Measurements from ENCODE around the gene OR4D10. TPM values are rescaled to one million over a fixed set of nuclear protein-coding genes. Genes with fewer than 3 reads are reported as not detected.
"Not testable (repeated sequence)": the region's sequence is repeated elsewhere in the genome, so short reads cannot be mapped to it uniquely, and the experiment has no call there.

Gene OR4D10
- total RNA-seq, 2 donors from 2014 or later, result not detected

GRCh38 chr11:59510941-59511589 lies 38.0 kb downstream of the OR4D10 start, which contains the start of gene OR4D9:
TSS of gene OR4D9 (plus strand) at chr11:59511539. CDS start at chr11:59514913, 3,374 bp downstream.
- Mint-ChIP-seq H3K27ac (peak within 1 kb of the TSS; percentile 6 to 91), H3K9me3 (no peaks in the 10 kb centered on the region), H3K36me3 (no peaks in the 10 kb centered on the region)
- DNase-seq (ENCODE audit: low spot score in 2 of 2), result no peak
- peak; percentile 58 to 81 for ATAC-seq

GRCh38 chr11:59511675-59512074 lies 38.6 kb downstream of the OR4D10 start:
- Mint-ChIP-seq H3K27ac (no peak overlapping the region), H3K36me3 (no peaks in the 10 kb centered on the region), H3K9me3 (no peaks in the 10 kb centered on the region)
- no peak for ATAC-seq
- no peak for DNase-seq (ENCODE audit: low spot score in 2 of 2)

GRCh38 chr11:59520139-59520538 lies 47.0 kb downstream of the OR4D10 start:
- not testable (repeated sequence) for ATAC-seq; H3K27ac Mint-ChIP-seq; H3K9me3 Mint-ChIP-seq; H3K36me3 Mint-ChIP-seq; DNase-seq (ENCODE audit: low spot score in 2 of 2)

GRCh38 chr11:59520741-59521140 lies 47.6 kb downstream of the OR4D10 start:
- H3K27ac Mint-ChIP-seq, result no peak overlapping the region
- no peaks in the 10 kb centered on the region for H3K9me3 Mint-ChIP-seq
- DNase-seq (ENCODE audit: low spot score in 2 of 2) (no peak), ATAC-seq (no peak)
- no peaks in the 10 kb centered on the region for H3K36me3 Mint-ChIP-seq

GRCh38 chr11:59523541-59523940 lies 50.4 kb downstream of the OR4D10 start:
- DNase-seq (ENCODE audit: low spot score in 2 of 2) (no peak), ATAC-seq (no peak)
- Mint-ChIP-seq H3K36me3 (no peaks in the 10 kb centered on the region), H3K27ac (no peak overlapping the region), H3K9me3 (no peaks in the 10 kb centered on the region)

- DNase-seq (ENCODE audit: low spot score in 2 of 2) (no peak), ATAC-seq (no peak)
- Mint-ChIP-seq H3K36me3 (no peaks in the 10 kb centered on the region), H3K9me3 (no peaks in the 10 kb centered on the region), H3K27ac (no peak overlapping the region)
Measured at GRCh38 chr11:59528711-59529110, 55.6 kb downstream of the OR4D10 start.

Other genes starting within 250 kb of the OR4D10 start
- gene OR5AN1, start 114.4 kb upstream of the OR4D10 start, total RNA-seq, result not detected
- gene OR5A2, start 46.9 kb upstream of the OR4D10 start, total RNA-seq, result not detected
- gene OR5A1, start 36.8 kb upstream of the OR4D10 start, total RNA-seq, result not detected
- gene OR4D6, start 16.4 kb upstream of the OR4D10 start, total RNA-seq, result not detected
- not detected for gene OR4D11, start 30.3 kb downstream of the OR4D10 start, total RNA-seq
- gene OR4D9, start 38.2 kb downstream of the OR4D10 start, total RNA-seq, result not detected
- gene OSBP, start 142.5 kb downstream of the OR4D10 start, total RNA-seq, result 10 to 100 TPM; 40.1 to 50.9 TPM
- gene PATL1, start 195.7 kb downstream of the OR4D10 start, total RNA-seq, result 10 to 100 TPM; 72.3 to 88.0 TPM
- not detected for gene OR10V1, start 240.5 kb downstream of the OR4D10 start, total RNA-seq